ENCODE measurements around the gene LRRC8E. TPM values are rescaled to one million over a fixed set of nuclear protein-coding genes. Genes with fewer than 3 reads are reported as not detected.

LRRC8E gene
- total RNA-seq, 2 donors from 2014 or later = 2.8 to 3.4 TPM

GRCh38 chr19:7925171-7925851 lies 37.0 kb downstream of the LRRC8E start:
- Histone ChIP-seq H3K9ac (ENCODE audit: extremely low read depth, low read length, poor library complexity, severe bottlenecking) (peak overlapping the region; percentile 25), H3K36me3 (ENCODE audit: control insufficient read depth, insufficient read depth, low read length) (peaks cover 22% of the 10 kb centered on the region), H3K4me3 (ENCODE audit: low read length) (peak overlapping the region; percentile 68), H3K27me3 (ENCODE audit: control insufficient read depth, insufficient read depth, low read length, poor library complexity, severe bottlenecking) (no peaks in the 10 kb centered on the region), H3K9me3 (ENCODE audit: control insufficient read depth, low read length) (no peaks in the 10 kb centered on the region), H3K27ac (ENCODE audit: low read depth, low read length) (peak overlapping the region; percentile 88), H3K4me1 (ENCODE audit: control insufficient read depth, insufficient read depth, low read length) (peaks cover 5% of the 10 kb centered on the region)
- peaks cover 4% of the 10 kb centered on the region for H3K4me1 Mint-ChIP-seq
- peak; percentile 98 for DNase-seq
- peak overlapping the region; percentile 70 for H3K4me3 Mint-ChIP-seq
- H3K27me3 Mint-ChIP-seq (ENCODE audit: insufficient read depth) = no peaks in the 10 kb centered on the region
- TF ChIP-seq, protein P1, sequence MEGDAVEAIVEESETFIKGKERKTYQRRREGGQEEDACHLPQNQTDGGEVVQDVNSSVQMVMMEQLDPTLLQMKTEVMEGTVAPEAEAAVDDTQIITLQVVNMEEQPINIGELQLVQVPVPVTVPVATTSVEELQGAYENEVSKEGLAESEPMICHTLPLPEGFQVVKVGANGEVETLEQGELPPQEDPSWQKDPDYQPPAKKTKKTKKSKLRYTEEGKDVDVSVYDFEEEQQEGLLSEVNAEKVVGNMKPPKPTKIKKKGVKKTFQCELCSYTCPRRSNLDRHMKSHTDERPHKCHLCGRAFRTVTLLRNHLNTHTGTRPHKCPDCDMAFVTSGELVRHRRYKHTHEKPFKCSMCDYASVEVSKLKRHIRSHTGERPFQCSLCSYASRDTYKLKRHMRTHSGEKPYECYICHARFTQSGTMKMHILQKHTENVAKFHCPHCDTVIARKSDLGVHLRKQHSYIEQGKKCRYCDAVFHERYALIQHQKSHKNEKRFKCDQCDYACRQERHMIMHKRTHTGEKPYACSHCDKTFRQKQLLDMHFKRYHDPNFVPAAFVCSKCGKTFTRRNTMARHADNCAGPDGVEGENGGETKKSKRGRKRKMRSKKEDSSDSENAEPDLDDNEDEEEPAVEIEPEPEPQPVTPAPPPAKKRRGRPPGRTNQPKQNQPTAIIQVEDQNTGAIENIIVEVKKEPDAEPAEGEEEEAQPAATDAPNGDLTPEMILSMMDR (conservative IDR thresholded peaks at IDR 0.05) = peak; percentile 99
- H3K36me3 Mint-ChIP-seq (ENCODE audit: low read depth) = peaks cover 11% of the 10 kb centered on the region
- WGBS, 2 experiments (ENCODE audit: insufficient coverage in 1 of 2, insufficient read length in 1 of 2) = 0% methylated on average over 90 of the region's 98 CpGs; no CpG with 5 or more reads in 1 of the 2 experiments
- no peaks in the 10 kb centered on the region for H3K9me3 Mint-ChIP-seq
- H3K27ac Mint-ChIP-seq = peak overlapping the region; percentile 93

- Mint-ChIP-seq H3K36me3 (ENCODE audit: low read depth) (peaks cover 19% of the 10 kb centered on the region), H3K4me1 (peaks cover 4% of the 10 kb centered on the region)
Observed at GRCh38 chr19:7926021-7926726, 37.9 kb downstream of the LRRC8E start, which contains the start of gene CTXN1. Gene CTXN1 (minus strand): TSS chr19:7926135. CDS start chr19:7925538, 597 bp downstream.

More at GRCh38 chr19:7926021-7926726, 37.9 kb downstream of the LRRC8E start, which contains the start of gene CTXN1:
- peak; percentile 93 for DNase-seq
- TF ChIP-seq, protein P1 (conservative IDR thresholded peaks at IDR 0.05) = peak; percentile 38
- Histone ChIP-seq H3K36me3 (ENCODE audit: control insufficient read depth, insufficient read depth, low read length) (peaks cover 31% of the 10 kb centered on the region), H3K27me3 (ENCODE audit: control insufficient read depth, insufficient read depth, low read length, poor library complexity, severe bottlenecking) (no peaks in the 10 kb centered on the region), H3K9me3 (ENCODE audit: control insufficient read depth, low read length) (no peaks in the 10 kb centered on the region), H3K4me3 (ENCODE audit: low read length) (peak within 1 kb of the TSS; percentile 74), H3K4me1 (ENCODE audit: control insufficient read depth, insufficient read depth, low read length) (peaks cover 3% of the 10 kb centered on the region), H3K27ac (ENCODE audit: low read depth, low read length) (peak within 1 kb of the TSS; percentile 88), H3K9ac (ENCODE audit: extremely low read depth, low read length, poor library complexity, severe bottlenecking) (peak within 1 kb of the TSS; percentile 33)
- 12 to 30% methylated on average over 22 to 65 of the region's 65 CpGs for WGBS, 2 experiments (ENCODE audit: insufficient coverage in 1 of 2, insufficient read length in 1 of 2)
- no peaks in the 10 kb centered on the region for H3K9me3 Mint-ChIP-seq
- H3K27ac Mint-ChIP-seq = peak within 1 kb of the TSS; percentile 93
- peak within 1 kb of the TSS; percentile 70 for H3K4me3 Mint-ChIP-seq
- H3K27me3 Mint-ChIP-seq (ENCODE audit: insufficient read depth) = no peaks in the 10 kb centered on the region

Data from endodermal cell (in vitro differentiated cells).